HepG2 (cell line): Measurements from ENCODE around the gene P3H4. TPM values are rescaled to one million over a fixed set of nuclear protein-coding genes. Genes with fewer than 3 reads are reported as not detected.

Experiments used
- ATF1 ChIP-seq: IDR thresholded peaks from 2 replicates; pipeline ENCODE4 v1.6.1; 2016; ENCODE audit warnings: mild to moderate bottlenecking, control low read depth
- GZF1 ChIP-seq: sonication (generic); formaldehyde crosslinking; IDR thresholded peaks from 2 replicates; pipeline ENCODE4 v1.5.1; 2020; ENCODE audit warnings: mild to moderate bottlenecking, missing genetic modification reagents
- HMG20A ChIP-seq: IDR thresholded peaks from 2 replicates; pipeline ENCODE4 v1.6.1; 2016; ENCODE audit warnings: borderline replicate concordance
- MAFG ChIP-seq: sonication (generic); formaldehyde crosslinking; IDR thresholded peaks from 2 replicates; pipeline ENCODE4 v1.5.1; 2020; ENCODE audit warnings: mild to moderate bottlenecking, missing genetic modification reagents
- MLLT10 ChIP-seq: sonication (generic); formaldehyde crosslinking; IDR thresholded peaks from 2 replicates; pipeline ENCODE4 v1.4.0; 2020; ENCODE audit warnings: missing genetic modification reagents
- NCOA1 ChIP-seq: sonication (generic); formaldehyde crosslinking; IDR thresholded peaks from 2 replicates; pipeline ENCODE4 v1.9.0; 2021; ENCODE audit warnings: missing genetic modification reagents
- NFE2 ChIP-seq: sonication (generic); formaldehyde crosslinking; IDR thresholded peaks from 2 replicates; pipeline ENCODE4 v1.4.0; 2020; ENCODE audit warnings: missing genetic modification reagents
- PCBP2 ChIP-seq: fragments of 200-400 bp; formaldehyde crosslinking; optimal IDR thresholded peaks from 2 replicates; pipeline ENCODE3; 2018; ENCODE audit warnings: low read length, low read depth; ENCODE audit not compliant: poor library complexity, severe bottlenecking
- SAFB2 ChIP-seq: sonication (generic); formaldehyde crosslinking; IDR thresholded peaks from 2 replicates; pipeline ENCODE4 v1.5.1; 2020; ENCODE audit warnings: missing genetic modification reagents, low read depth, mild to moderate bottlenecking, borderline replicate concordance
- SRSF4 ChIP-seq: fragments of 200-400 bp; formaldehyde crosslinking; IDR thresholded peaks from one replicate; pipeline ENCODE4 v1.6.1; 2018; ENCODE audit warnings: mild to moderate bottlenecking, low read depth, low read length, moderate library complexity; ENCODE audit not compliant: poor library complexity, severe bottlenecking
- STAT5B ChIP-seq: sonication (generic); formaldehyde crosslinking; IDR thresholded peaks from 2 replicates; pipeline ENCODE4 v1.4.0; 2020; ENCODE audit warnings: missing genetic modification reagents
- UBTF ChIP-seq: sonication (generic); formaldehyde crosslinking; IDR thresholded peaks from 2 replicates; pipeline ENCODE4 v1.4.0; 2020; ENCODE audit warnings: mild to moderate bottlenecking, missing genetic modification reagents
- ZFP82 ChIP-seq: sonication (generic); formaldehyde crosslinking; IDR thresholded peaks from 2 replicates; pipeline ENCODE4 v1.5.1; 2020; ENCODE audit warnings: mild to moderate bottlenecking, missing genetic modification reagents, borderline replicate concordance
- ZMYM2 ChIP-seq: sonication (generic); formaldehyde crosslinking; IDR thresholded peaks from 2 replicates; pipeline ENCODE4 v1.8.0; 2022; ENCODE audit warnings: mild to moderate bottlenecking, missing genetic modification reagents
- ZNF224 ChIP-seq: sonication (generic); formaldehyde crosslinking; IDR thresholded peaks from 2 replicates; pipeline ENCODE4 v1.5.0; 2020; ENCODE audit warnings: mild to moderate bottlenecking, missing genetic modification reagents
- ZNF354B ChIP-seq: sonication (generic); formaldehyde crosslinking; IDR thresholded peaks from 2 replicates; pipeline ENCODE4 v1.8.0; 2022; ENCODE audit warnings: mild to moderate bottlenecking, missing genetic modification reagents
- ZNF609 ChIP-seq: sonication (generic); formaldehyde crosslinking; IDR thresholded peaks from 2 replicates; pipeline ENCODE4 v1.4.0; 2020; ENCODE audit warnings: mild to moderate bottlenecking, missing genetic modification reagents, borderline replicate concordance
- ZNF747 ChIP-seq: sonication (generic); formaldehyde crosslinking; IDR thresholded peaks from 2 replicates; pipeline ENCODE4 v1.8.1; 2023; ENCODE audit warnings: missing genetic modification reagents, mild to moderate bottlenecking, borderline replicate concordance
- ZNF75D ChIP-seq: sonication (generic); formaldehyde crosslinking; IDR thresholded peaks from 2 replicates; pipeline ENCODE4 v1.8.1; 2023; ENCODE audit warnings: missing genetic modification reagents, mild to moderate bottlenecking, borderline replicate concordance
- polyA plus RNA-seq, 8 experiments: library from polyadenylated mRNA; depleted of rRNA in 3 of 8; stranded (reverse) in 7 of 8; unstranded in 1 of 8; fragments of >200 nt; fragmentation: Illumina TruSeq in 4 of 8; extraction: Trizol in 4 of 8; gene quantifications; 2 replicates each; pipeline versions ENCODE4 v1.2.1 to v1.2.3, GENCODE V29; 2011 to 2016; ENCODE audit warnings: low read depth in 4 of 8, missing spikeins in 1 of 8, mixed read lengths in 1 of 8; ENCODE audit not compliant: insufficient read depth in 1 of 8
- total RNA-seq, 5 experiments: library from RNA; depleted of rRNA; stranded (reverse); fragments of >200 nt; fragmentation: Illumina TruSeq; extraction: Trizol; gene quantifications; 2 replicates each; pipeline ENCODE4 v1.2.3, GENCODE V29; 2016; ENCODE audit warnings: low read depth in 1 of 5
- TF ChIP-seq, protein P1 (sequence below): sonication (generic); formaldehyde crosslinking; IDR thresholded peaks from 2 replicates; pipeline ENCODE4 v1.5.0; 2020; ENCODE audit warnings: mild to moderate bottlenecking, low read depth, missing genetic modification reagents, borderline replicate concordance
- TF ChIP-seq, protein P2 (sequence below): sonication (generic); formaldehyde crosslinking; conservative IDR thresholded peaks from 2 replicates; pipeline ENCODE4 v1.8.0; 2022; ENCODE audit warnings: mild to moderate bottlenecking, moderate library complexity, missing genetic modification reagents

The P3H4 gene
- total and polyA plus RNA-seq, 2 of the 13 experiments (the other 11 are each of a cell fraction or from before 2014, with no cell fraction given), result 37.1 to 50.6 TPM

DNA sequence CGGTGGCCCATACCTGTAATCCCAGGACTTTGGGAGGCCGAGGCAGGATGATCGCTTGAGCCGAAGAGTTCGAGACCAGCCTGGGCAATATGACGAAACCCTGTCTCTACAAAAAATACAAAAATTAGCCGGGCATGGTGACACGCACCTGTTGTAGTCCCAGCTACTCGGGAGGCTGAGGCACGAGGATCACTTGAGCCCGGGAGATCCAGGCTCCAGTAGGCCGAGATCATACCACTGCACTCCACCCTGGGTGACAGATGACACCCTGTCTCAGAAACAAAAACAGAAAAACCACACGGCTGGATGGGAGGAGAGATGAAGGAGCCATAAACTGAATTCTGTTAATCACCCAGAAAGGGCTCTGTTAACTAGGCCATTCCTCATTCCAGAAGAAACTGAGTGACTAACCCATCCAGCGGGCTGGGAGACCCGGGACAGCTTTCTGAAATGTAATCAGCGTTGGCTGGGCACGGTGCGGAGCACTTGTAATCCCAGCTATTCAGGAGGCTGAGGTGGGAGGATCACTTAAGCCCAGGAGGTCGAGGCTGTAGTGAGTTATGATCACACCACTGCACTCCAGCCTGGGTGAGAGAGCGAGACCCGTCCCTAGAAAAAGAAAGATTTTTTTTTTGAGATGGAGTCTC is 24.9 kb upstream of the P3H4 start (continued):
- no peak for TF ChIP-seq UBTF
- TF ChIP-seq, protein P1, sequence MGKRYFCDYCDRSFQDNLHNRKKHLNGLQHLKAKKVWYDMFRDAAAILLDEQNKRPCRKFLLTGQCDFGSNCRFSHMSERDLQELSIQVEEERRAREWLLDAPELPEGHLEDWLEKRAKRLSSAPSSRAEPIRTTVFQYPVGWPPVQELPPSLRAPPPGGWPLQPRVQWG (CRISPR knock-in tag), result no peak
- no peak for TF ChIP-seq STAT5B
- peak; percentile 81; the same call in 1 of the 2 replicates for TF ChIP-seq ZMYM2
- TF ChIP-seq SRSF4, result no peak
- no peak; the same call in 1 of the 2 replicates for TF ChIP-seq ZFP82 (CRISPR knock-in tag)
- TF ChIP-seq, protein P2, sequence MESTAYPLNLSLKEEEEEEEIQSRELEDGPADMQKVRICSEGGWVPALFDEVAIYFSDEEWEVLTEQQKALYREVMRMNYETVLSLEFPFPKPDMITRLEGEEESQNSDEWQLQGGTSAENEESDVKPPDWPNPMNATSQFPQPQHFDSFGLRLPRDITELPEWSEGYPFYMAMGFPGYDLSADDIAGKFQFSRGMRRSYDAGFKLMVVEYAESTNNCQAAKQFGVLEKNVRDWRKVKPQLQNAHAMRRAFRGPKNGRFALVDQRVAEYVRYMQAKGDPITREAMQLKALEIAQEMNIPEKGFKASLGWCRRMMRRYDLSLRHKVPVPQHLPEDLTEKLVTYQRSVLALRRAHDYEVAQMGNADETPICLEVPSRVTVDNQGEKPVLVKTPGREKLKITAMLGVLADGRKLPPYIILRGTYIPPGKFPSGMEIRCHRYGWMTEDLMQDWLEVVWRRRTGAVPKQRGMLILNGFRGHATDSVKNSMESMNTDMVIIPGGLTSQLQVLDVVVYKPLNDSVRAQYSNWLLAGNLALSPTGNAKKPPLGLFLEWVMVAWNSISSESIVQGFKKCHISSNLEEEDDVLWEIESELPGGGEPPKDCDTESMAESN (CRISPR knock-in tag), result no peak
- TF ChIP-seq MAFG, result no peak
- no peak for TF ChIP-seq ZNF609 (CRISPR knock-in tag)
- TF ChIP-seq NFE2, result no peak
- TF ChIP-seq SAFB2 (CRISPR knock-in tag), result 0 out of 2 replicates have a peak, but pooled peaks have one; percentile 33
- 0 out of 2 replicates have a peak, but pooled peaks have one; percentile 26 for TF ChIP-seq ZNF75D (CRISPR knock-in tag)
- no peak for TF ChIP-seq NCOA1 (CRISPR knock-in tag)
- TF ChIP-seq ATF1 (CRISPR knock-in tag), result no peak
- no peak for TF ChIP-seq PCBP2
- TF ChIP-seq ZNF354B, result no peak
- no peak for TF ChIP-seq GZF1
- TF ChIP-seq HMG20A (CRISPR knock-in tag), result no peak; the same call in 1 of the 2 replicates
- TF ChIP-seq ZNF747 (CRISPR knock-in tag), result no peak
- TF ChIP-seq ZNF224 (CRISPR knock-in tag), result no peak
- TF ChIP-seq MLLT10 (CRISPR knock-in tag), result no peak
